GM23338 (cell line): ENCODE results near the gene SLC1A3. TPM values are rescaled to one million over a fixed set of nuclear protein-coding genes. Genes with fewer than 3 reads are reported as not detected.

Experiments
- ATAC-seq: fragments of 200-7000 bp; cut with Tn5 transposase; 3 replicates; pipeline ENCODE4 v1.9.1; 2020
- DNase-seq: peaks from one replicate; pipeline ENCODE4 v3.0.0-alpha.2; 2015; ENCODE audit warnings: low spot score
- H2AFZ ChIP-seq: fragments of 200-600 bp; sonication (generic); 2 replicates; pipeline ENCODE4 v1.8.0; 2016; ENCODE audit warnings: antibody characterized with exemption, mild to moderate bottlenecking, moderate library complexity
- H3F3A ChIP-seq: fragments of 200-600 bp; sonication (generic); replicated peaks from 2 replicates; pipeline ENCODE4 v1.8.0; 2017; ENCODE audit warnings: antibody characterized with exemption, mixed run types, low read depth
- H3K27ac ChIP-seq: fragments of 200-600 bp; sonication (generic); 2 replicates; pipeline ENCODE4 v1.6.1; 2016; ENCODE audit warnings: low read depth
- H3K27me3 ChIP-seq: fragments of 200-600 bp; sonication (generic); 2 replicates; pipeline ENCODE4 v1.8.0; 2016; ENCODE audit warnings: mild to moderate bottlenecking, mixed run types, moderate library complexity; ENCODE audit not compliant: insufficient read depth
- H3K36me3 ChIP-seq: fragments of 200-600 bp; sonication (generic); 2 replicates; pipeline ENCODE4 v1.8.0; 2016; ENCODE audit warnings: mild to moderate bottlenecking; ENCODE audit not compliant: insufficient read depth
- H3K4me1 ChIP-seq: fragments of 200-600 bp; sonication (generic); 2 replicates; pipeline ENCODE4 v1.8.0; 2016; ENCODE audit warnings: mild to moderate bottlenecking, moderate library complexity; ENCODE audit not compliant: insufficient read depth
- H3K4me2 ChIP-seq: fragments of 200-600 bp; sonication (generic); 2 replicates; pipeline ENCODE4 v1.7.1; 2017; ENCODE audit warnings: mixed run types
- H3K4me3 ChIP-seq: fragments of 200-600 bp; sonication (generic); 2 replicates; pipeline ENCODE4 v1.6.1; 2016; ENCODE audit warnings: mixed run types
- H3K79me2 ChIP-seq: fragments of 200-600 bp; sonication (generic); replicated peaks from 2 replicates; pipeline ENCODE4 v1.8.0; 2017; ENCODE audit warnings: mild to moderate bottlenecking; ENCODE audit not compliant: insufficient read depth
- H3K9me2 ChIP-seq: fragments of 200-600 bp; sonication (generic); 2 replicates; pipeline ENCODE4 v1.8.0; 2017; ENCODE audit not compliant: insufficient read depth
- H4K20me1 ChIP-seq: fragments of 200-600 bp; sonication (generic); replicated peaks from 2 replicates; pipeline ENCODE4 v1.8.0; 2017; ENCODE audit warnings: mild to moderate bottlenecking; ENCODE audit not compliant: insufficient read depth
- H3K27ac Mint-ChIP-seq: 2 replicates; pipeline ENCODE4 v1.8.0; 2020; ENCODE audit warnings: inconsistent platforms, mild to moderate bottlenecking, moderate library complexity, mixed read lengths
- H3K27me3 Mint-ChIP-seq: 3 replicates; pipeline ENCODE4 v1.8.0; 2022; ENCODE audit warnings: low read depth, mild to moderate bottlenecking, moderate library complexity, mixed read lengths, inconsistent platforms; ENCODE audit not compliant: insufficient read depth, poor library complexity
- H3K36me3 Mint-ChIP-seq: 3 replicates; pipeline ENCODE4 v1.8.0; 2021; ENCODE audit warnings: low read depth, mild to moderate bottlenecking, inconsistent platforms, moderate library complexity, mixed read lengths
- H3K4me1 Mint-ChIP-seq: 3 replicates; pipeline ENCODE4 v1.8.0; 2020; ENCODE audit warnings: mild to moderate bottlenecking, inconsistent platforms, mixed read lengths
- H3K4me3 Mint-ChIP-seq: 3 replicates; pipeline ENCODE4 v1.8.0; 2021; ENCODE audit warnings: moderate library complexity, mild to moderate bottlenecking, inconsistent platforms, mixed read lengths
- H3K9me3 Mint-ChIP-seq: 3 replicates; pipeline ENCODE4 v1.8.0; 2020; ENCODE audit warnings: moderate library complexity, mild to moderate bottlenecking, inconsistent platforms, mixed read lengths
- CREB1 ChIP-seq: fragments of 250-450 bp; sonication (Bioruptor Pico); IDR thresholded peaks from 2 replicates; pipeline ENCODE4 v1.5.0; 2020; ENCODE audit warnings: low read depth, mild to moderate bottlenecking, moderate library complexity
- CTCF ChIP-seq, 2 experiments: fragments of 200-600 bp in 1 of 2; sonication (generic) in 1 of 2; conservative IDR thresholded peaks; 2 replicates each; pipeline versions ENCODE4 v1.5.1 to v1.6.1; 2016 to 2017; ENCODE audit warnings: antibody characterized with exemption in 2 of 2, low read depth in 2 of 2, mild to moderate bottlenecking in 2 of 2, moderate library complexity in 1 of 2
- ETS1 ChIP-seq: IDR thresholded peaks from 2 replicates; pipeline ENCODE4 v1.6.1; 2016; ENCODE audit warnings: antibody characterized with exemption
- EZH2 ChIP-seq: fragments of 200-600 bp; sonication (generic); IDR thresholded peaks from one replicate; pipeline ENCODE4 v1.8.0; 2017; ENCODE audit warnings: antibody characterized with exemption, mild to moderate bottlenecking, low read depth; ENCODE audit not compliant: unreplicated experiment
- EZH2phosphoT487 ChIP-seq: fragments of 200-600 bp; sonication (generic); IDR thresholded peaks from one replicate; pipeline ENCODE4 v1.8.1; 2018; ENCODE audit warnings: antibody characterized with exemption; ENCODE audit not compliant: unreplicated experiment
- JUNB ChIP-seq: IDR thresholded peaks from one replicate; pipeline ENCODE4 v1.6.1; 2016; ENCODE audit warnings: antibody characterized with exemption; ENCODE audit not compliant: unreplicated experiment
- NANOG ChIP-seq: IDR thresholded peaks from 2 replicates; pipeline ENCODE4 v1.6.1; 2016; ENCODE audit warnings: antibody characterized with exemption, borderline replicate concordance
- POLR2AphosphoS5 ChIP-seq: IDR thresholded peaks from 2 replicates; pipeline ENCODE4 v1.6.1; 2016; ENCODE audit warnings: antibody characterized with exemption, low read depth
- REST ChIP-seq: IDR thresholded peaks from one replicate; pipeline ENCODE4 v1.6.1; 2018; ENCODE audit warnings: antibody characterized with exemption; ENCODE audit not compliant: unreplicated experiment
- STAT1 ChIP-seq: IDR thresholded peaks from one replicate; pipeline ENCODE4 v1.6.1; 2016; ENCODE audit warnings: antibody characterized with exemption; ENCODE audit not compliant: unreplicated experiment
- ZNF114 ChIP-seq: fragments of 250-450 bp; sonication (Bioruptor Pico); IDR thresholded peaks from 2 replicates; pipeline ENCODE4 v1.5.0; 2020; ENCODE audit warnings: mild to moderate bottlenecking, moderate library complexity
- ZNF331 ChIP-seq: fragments of 250-450 bp; sonication (Bioruptor Pico); IDR thresholded peaks from 2 replicates; pipeline ENCODE4 v1.5.0; 2020; ENCODE audit warnings: low read depth, mild to moderate bottlenecking, moderate library complexity
- ZNF462 ChIP-seq: fragments of 250-450 bp; sonication (Bioruptor Pico); IDR thresholded peaks from 2 replicates; pipeline ENCODE4 v1.5.0; 2020; ENCODE audit warnings: mild to moderate bottlenecking, moderate library complexity
- polyA plus RNA-seq: library from polyadenylated mRNA; unstranded; fragments of >200 nt; fragmentation: Nextera tagmentation; extraction: Ambion mirVana; gene quantifications from 2 replicates; pipeline ENCODE4 v1.2.1, GENCODE V29; 2016
- total RNA-seq: library from RNA; depleted of rRNA; stranded (reverse); fragments of >200 nt; shearing (Covaris generic); gene quantifications from 2 replicates; pipeline ENCODE4 v1.2.3, GENCODE V29; 2014

Gene SLC1A3
- total and polyA plus RNA-seq, 2 experiments from 2014 or later = 29.0 to 40.7 TPM

- H3F3A ChIP-seq = no peaks in the 10 kb centered on the region
- peaks cover 16% of the 10 kb centered on the region for H3K4me1 ChIP-seq
- no peak overlapping the region for H3K4me2 ChIP-seq
- Mint-ChIP-seq H3K27ac (no peak overlapping the region), H3K4me3 (no peak overlapping the region), H3K9me3 (no peaks in the 10 kb centered on the region), H3K36me3 (0 out of 3 replicates have a peak, but pooled peaks cover 4% of the 10 kb centered on the region), H3K27me3 (peaks cover 3% of the 10 kb centered on the region), H3K4me1 (peaks cover 38% of the 10 kb centered on the region)
- DNase-seq = no peak
- no peak overlapping the region for H3K4me3 ChIP-seq
- ATAC-seq = no peak
- H3K36me3 ChIP-seq = no peaks in the 10 kb centered on the region
- H2AFZ ChIP-seq = no peak overlapping the region
- no peaks in the 10 kb centered on the region for H3K79me2 ChIP-seq
- H3K27me3 ChIP-seq = no peaks in the 10 kb centered on the region
- H3K9me2 ChIP-seq = no peaks in the 10 kb centered on the region
- no peaks in the 10 kb centered on the region for H4K20me1 ChIP-seq
- TF ChIP-seq EZH2 = no peak
- no peak for TF ChIP-seq NANOG
- TF ChIP-seq CREB1 = no peak
- TF ChIP-seq ZNF462 (CRISPR knock-in tag) = no peak
- TF ChIP-seq REST = no peak
- TF ChIP-seq ZNF114 = no peak
- TF ChIP-seq CTCF (conservative IDR thresholded peaks at IDR 0.05; ENCODE audit: low read depth in 2 of 2) = no peak
- TF ChIP-seq EZH2phosphoT487 = no peak
- no peak for TF ChIP-seq JUNB
- no peak for TF ChIP-seq STAT1
- TF ChIP-seq ETS1 = no peak
- TF ChIP-seq POLR2AphosphoS5 = no peak
- no peak for TF ChIP-seq ZNF331 (CRISPR knock-in tag)
- H3K27ac ChIP-seq = no peak overlapping the region
These were observed 50.1 kb downstream of the SLC1A3 start for GRCh38 chr5:36656556-36656955.
